ENCODE measurements around the gene SLC34A3. TPM values are rescaled to one million over a fixed set of nuclear protein-coding genes. Genes with fewer than 3 reads are reported as not detected.

The SLC34A3 gene
- total RNA-seq, 2 donors from 2014 or later = 0.54 TPM; not detected in 1

DNA sequence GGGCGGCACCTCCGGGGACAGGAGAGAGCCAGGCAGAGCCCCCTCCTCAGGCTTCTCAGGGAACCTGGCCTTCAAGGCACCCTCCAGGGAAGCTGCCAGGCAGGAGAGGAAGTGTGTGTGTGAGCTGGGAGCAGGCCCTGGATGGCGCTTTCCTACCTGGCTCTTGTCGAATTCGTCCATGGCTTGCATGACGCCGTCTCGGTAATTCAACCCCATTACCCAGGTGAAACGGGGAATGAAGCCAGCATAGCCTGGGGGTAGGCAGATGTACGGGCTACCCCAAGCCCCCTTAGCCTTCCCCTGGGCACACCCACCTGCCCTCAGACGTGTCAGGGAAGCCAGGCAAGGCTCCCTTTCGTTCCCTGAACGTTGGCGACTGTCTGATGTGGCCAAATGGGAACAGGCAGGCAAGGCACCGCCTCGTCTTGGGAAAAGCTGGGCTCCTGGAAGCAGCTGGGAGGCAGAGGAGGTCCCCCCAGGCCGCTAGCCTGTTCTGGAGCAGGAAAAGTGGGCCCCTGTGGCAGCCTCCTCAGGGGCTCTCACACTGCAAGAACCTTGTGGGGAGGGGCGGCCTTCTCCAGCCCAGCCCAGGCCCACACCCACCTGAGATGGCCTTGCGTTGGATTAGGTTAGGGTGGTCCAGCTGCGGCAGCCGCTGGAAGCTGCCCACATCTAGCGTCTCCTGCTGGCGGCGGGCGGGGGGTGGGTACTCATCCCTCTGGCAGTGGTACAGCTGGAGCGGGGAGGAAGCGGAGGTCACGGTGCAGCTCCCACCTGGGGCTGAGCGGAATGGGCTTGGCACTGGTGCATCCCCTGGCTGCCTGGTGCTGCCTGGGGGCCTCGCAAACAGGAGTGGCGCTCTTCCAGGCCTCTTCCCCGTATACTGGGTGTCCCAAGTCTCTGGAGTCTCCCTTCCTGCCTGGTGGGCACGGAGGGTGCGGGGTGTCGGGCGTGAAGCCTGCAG, 14.1 kb downstream of the SLC34A3 start:
- no peak for DNase-seq (ENCODE audit: low spot score)
- Histone ChIP-seq H3K36me3 (peaks cover 12% of the 10 kb centered on the region), H3K4me3 (no peak overlapping the region), H3K4me1 (ENCODE audit: control insufficient read depth in 1 of 2, low read depth in 2 of 2) (peaks cover 6 to 23% of the 10 kb centered on the region in 2 donors), H3K9me3 (no peaks in the 10 kb centered on the region), H3K27me3 (replicated peaks; ENCODE audit: insufficient read depth) (no peaks in the 10 kb centered on the region), H3K27ac (no peak overlapping the region)
- no peak for ATAC-seq (ENCODE audit: insufficient number of reproducible peaks, low FRiP score, low read depth)
- no peak for TF ChIP-seq CTCF (IDR thresholded peaks at IDR 0.05)

DNA sequence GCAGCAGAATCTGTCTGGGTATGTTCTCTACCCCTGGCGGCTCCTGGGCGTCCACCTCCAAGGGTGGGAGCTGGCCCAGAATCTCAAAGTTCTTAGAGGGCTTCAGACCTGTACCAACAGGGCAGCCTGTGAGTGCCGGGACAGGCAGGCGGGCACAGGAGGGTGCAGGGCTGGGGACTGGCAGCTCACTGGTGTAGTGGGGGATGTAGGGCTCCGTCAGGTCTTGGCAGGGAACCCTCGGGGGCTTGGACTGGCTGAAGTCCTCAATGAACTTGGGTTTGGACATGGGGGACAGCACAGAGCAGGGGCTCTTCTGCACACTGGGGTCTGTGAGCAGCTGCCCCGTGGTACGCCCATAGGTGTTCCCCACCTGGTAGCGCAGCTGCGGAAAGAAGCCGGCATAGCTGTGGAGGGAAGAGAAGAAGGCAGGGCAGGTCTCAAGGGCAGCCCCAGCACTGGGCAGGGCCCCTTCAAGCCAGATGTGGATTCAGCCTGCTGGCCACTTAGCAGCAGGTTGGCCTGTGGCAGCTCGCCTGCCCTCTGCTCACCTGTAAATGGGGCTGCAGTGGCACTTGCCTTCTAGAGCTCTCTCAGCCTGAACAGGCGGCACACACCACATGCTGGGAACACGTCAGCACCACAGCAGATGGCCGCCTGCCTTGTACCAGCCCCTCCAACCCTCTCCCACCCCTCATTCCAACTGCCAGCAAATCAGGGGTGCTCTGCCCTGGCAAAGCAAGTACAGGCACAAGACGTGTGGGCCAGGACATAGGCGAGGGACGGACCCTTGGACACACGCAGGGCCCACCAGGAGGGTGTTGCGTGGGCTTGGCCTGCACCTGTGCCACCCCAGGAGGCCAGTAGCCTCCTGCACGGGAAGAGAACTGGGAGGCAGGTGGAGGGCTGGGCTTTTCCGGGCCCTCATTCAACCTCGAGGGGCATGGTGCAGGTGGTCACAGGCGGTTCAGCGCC, 15.0 kb downstream of the SLC34A3 start:
- Histone ChIP-seq H3K27me3 (replicated peaks; ENCODE audit: insufficient read depth) (no peaks in the 10 kb centered on the region), H3K36me3 (peaks cover 12% of the 10 kb centered on the region), H3K4me3 (no peak overlapping the region), H3K27ac (no peak overlapping the region), H3K4me1 (ENCODE audit: control insufficient read depth in 1 of 2, low read depth in 2 of 2) (peaks cover 6 to 20% of the 10 kb centered on the region in 2 donors), H3K9me3 (no peaks in the 10 kb centered on the region)
- no peak for DNase-seq (ENCODE audit: low spot score)
- TF ChIP-seq CTCF (IDR thresholded peaks at IDR 0.05) = no peak
- ATAC-seq (ENCODE audit: insufficient number of reproducible peaks, low FRiP score, low read depth) = no peak

DNA sequence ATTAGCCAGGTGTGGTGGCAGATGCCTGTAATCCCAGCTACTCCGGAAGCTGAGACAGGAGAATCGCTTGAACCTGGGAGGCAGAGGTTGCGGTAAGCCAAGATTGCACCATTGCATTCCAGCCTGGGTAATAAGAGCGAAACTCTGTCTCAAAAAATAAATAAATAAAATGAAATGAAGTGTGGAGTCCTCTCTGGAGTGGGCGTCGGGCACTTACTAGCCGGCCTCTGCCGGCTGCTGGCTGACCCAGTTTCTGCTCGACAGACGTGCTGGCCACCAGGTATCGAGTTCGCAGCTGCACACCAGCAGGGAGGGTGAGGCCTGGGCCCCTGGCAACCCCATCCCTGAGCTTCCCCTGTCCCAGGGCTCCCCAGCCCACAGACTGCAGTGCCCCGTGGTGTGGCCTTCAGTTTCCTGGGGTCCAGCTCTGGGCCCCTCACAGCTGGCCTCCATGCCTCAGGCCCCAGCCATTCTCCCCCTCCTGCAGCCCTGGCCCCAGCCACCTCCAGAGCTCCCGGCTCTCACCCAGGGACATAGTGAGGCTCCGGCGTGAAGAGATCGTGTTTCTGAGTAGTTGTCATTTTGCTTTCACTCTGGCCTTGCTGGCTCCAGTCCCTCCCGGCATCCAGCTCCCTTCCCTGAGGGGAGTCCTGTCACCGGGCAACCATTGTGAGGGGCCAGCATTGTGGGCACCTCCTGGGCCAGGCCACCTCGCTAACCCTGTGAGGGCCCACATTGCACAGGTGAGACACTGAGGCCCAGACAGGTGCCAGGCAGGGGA, 16.6 kb downstream of the SLC34A3 start:
- Histone ChIP-seq H3K9me3 (no peaks in the 10 kb centered on the region), H3K36me3 (peaks cover 12% of the 10 kb centered on the region), H3K4me1 (ENCODE audit: control insufficient read depth in 1 of 2, low read depth in 2 of 2) (peaks cover 5 to 13% of the 10 kb centered on the region in 2 donors), H3K27ac (no peak overlapping the region), H3K4me3 (no peak overlapping the region), H3K27me3 (replicated peaks; ENCODE audit: insufficient read depth) (no peaks in the 10 kb centered on the region)
- DNase-seq (ENCODE audit: low spot score) (no peak), ATAC-seq (ENCODE audit: insufficient number of reproducible peaks, low FRiP score, low read depth) (no peak)
- TF ChIP-seq CTCF (IDR thresholded peaks at IDR 0.05) = no peak

GRCh38 chr9:137247916-137248175, 17.1 kb downstream of the SLC34A3 start:
- no peak overlapping the region for H3K27ac ChIP-seq
- no peak for ATAC-seq (ENCODE audit: insufficient number of reproducible peaks, low FRiP score, low read depth)
- TF ChIP-seq CTCF (IDR thresholded peaks at IDR 0.05) = no peak
- H3K27me3 ChIP-seq (replicated peaks; ENCODE audit: insufficient read depth) = no peaks in the 10 kb centered on the region
- H3K9me3 ChIP-seq = no peaks in the 10 kb centered on the region
- H3K4me3 ChIP-seq = no peak overlapping the region
- peaks cover 0 to 8% of the 10 kb centered on the region in 2 donors for H3K4me1 ChIP-seq (ENCODE audit: control insufficient read depth in 1 of 2, low read depth in 2 of 2)
- no peak for DNase-seq (ENCODE audit: low spot score)
- H3K36me3 ChIP-seq = peaks cover 9% of the 10 kb centered on the region

All from thoracic aorta (tissue), 2 donors.